GM18499 (cell line): ENCODE data around the gene IREB2.
"Not testable (repeated sequence)": the region's sequence is repeated elsewhere in the genome, so short reads cannot be mapped to it uniquely, and the experiment has no call there.

Experiments
- ATAC-seq: cut with Tn5 transposase; IDR thresholded peaks from one replicate; pipeline ENCODE4 v1.9.1; 2021; ENCODE audit warnings: moderate number of reproducible peaks; ENCODE audit not compliant: insufficient read depth, unreplicated experiment

The IREB2 gene

GRCh38 chr15:78404796-78405195 lies 33.2 kb upstream of the IREB2 start:
- not testable (repeated sequence) for ATAC-seq

GRCh38 chr15:78405336-78405924 lies 32.6 kb upstream of the IREB2 start:
- no peak for ATAC-seq

GRCh38 chr15:78406016-78406585 lies 31.9 kb upstream of the IREB2 start:
- ATAC-seq: no peak

- no peak for ATAC-seq
Observed at GRCh38 chr15:78407608-78408354, 30.2 kb upstream of the IREB2 start.

- ATAC-seq: no peak
Observed at GRCh38 chr15:78408355-78408640, 29.7 kb upstream of the IREB2 start.

- ATAC-seq: no peak
Observed at GRCh38 chr15:78408961-78409360, 29.1 kb upstream of the IREB2 start.

- no peak for ATAC-seq
Observed at GRCh38 chr15:78411061-78411460, 27.0 kb upstream of the IREB2 start.

GRCh38 chr15:78414621-78415250 lies 23.3 kb upstream of the IREB2 start:
- no peak for ATAC-seq

- no peak for ATAC-seq
Observed at GRCh38 chr15:78415284-78415683, 22.7 kb upstream of the IREB2 start.

- ATAC-seq: no peak
Observed at GRCh38 chr15:78417754-78418630, 20.0 kb upstream of the IREB2 start.

GRCh38 chr15:78418686-78419085 lies 19.3 kb upstream of the IREB2 start:
- no peak for ATAC-seq

GRCh38 chr15:78419367-78419766 lies 18.6 kb upstream of the IREB2 start:
- no peak for ATAC-seq

GRCh38 chr15:78420220-78420619 lies 17.8 kb upstream of the IREB2 start:
- no peak for ATAC-seq

- ATAC-seq: no peak
Observed at GRCh38 chr15:78420766-78421165, 17.2 kb upstream of the IREB2 start.

- no peak for ATAC-seq
Observed at GRCh38 chr15:78421238-78421965, 16.6 kb upstream of the IREB2 start.

GRCh38 chr15:78422571-78423340 lies 15.3 kb upstream of the IREB2 start:
- ATAC-seq: no peak

- ATAC-seq: no peak
Observed at GRCh38 chr15:78424673-78425072, 13.3 kb upstream of the IREB2 start.

GRCh38 chr15:78425643-78426042 lies 12.4 kb upstream of the IREB2 start:
- no peak for ATAC-seq

- ATAC-seq: no peak
Observed at GRCh38 chr15:78426300-78426699, 11.7 kb upstream of the IREB2 start.
